IMR-90 (cell line): ENCODE measurements around the gene HTT. TPM values are rescaled to one million over a fixed set of nuclear protein-coding genes. Genes with fewer than 3 reads are reported as not detected.

Experiments used
- ATAC-seq: fragments of 200-7000 bp; cut with Tn5 transposase; 2 replicates; pipeline ENCODE4 v1.9.1; 2020; ENCODE audit warnings: low read depth, mild to moderate bottlenecking, moderate library complexity
- BruUV-seq: library from RNA; stranded (reverse); fragments of 400-500 nt; replicated peaks from 2 replicates; lab custom pipeline; 2021; lab: Mats Ljungman, UMichigan
- CTCF ChIA-PET: fragments of 300-600 bp; formaldehyde crosslinking; extraction: SDS; loops from one replicate; lab custom pipeline; 2021; ENCODE audit warnings: antibody characterized with exemption; lab: Yijun Ruan, JAX
- POLR2A ChIA-PET: fragments of 300-600 bp; sonication (Branson Sonifier 250); formaldehyde crosslinking; loops from one replicate; lab custom pipeline; 2022; ENCODE audit warnings: antibody characterized with exemption; ENCODE audit not compliant: unreplicated experiment; lab: Charles Lee
- DNase-seq: peaks from one replicate; pipeline ENCODE4 v3.0.0; 2013
- H2AFZ ChIP-seq: replicated peaks from 2 replicates; pipeline ENCODE3; 2013; ENCODE audit warnings: low read length, mild to moderate bottlenecking; ENCODE audit not compliant: poor library complexity
- H2AK5ac ChIP-seq: 2 replicates; pipeline ENCODE4 v1.6.1; 2013; ENCODE audit warnings: low read depth, low read length, inconsistent platforms
- H2AK9ac ChIP-seq: replicated peaks from 2 replicates; pipeline ENCODE3; 2013; ENCODE audit warnings: mild to moderate bottlenecking, low read depth, low read length, moderate library complexity; ENCODE audit not compliant: poor library complexity
- H2BK120ac ChIP-seq: 2 replicates; pipeline ENCODE4 v1.6.1; 2013; ENCODE audit warnings: low read depth, low read length, inconsistent platforms
- H2BK15ac ChIP-seq: 3 replicates; pipeline ENCODE4 v1.6.1; 2013; ENCODE audit warnings: low read depth, low read length, inconsistent platforms
- H2BK20ac ChIP-seq: 2 replicates; pipeline ENCODE4 v1.6.1; 2013; ENCODE audit warnings: low read depth, mild to moderate bottlenecking, inconsistent platforms, low read length, moderate library complexity
- H2BK5ac ChIP-seq: 2 replicates; pipeline ENCODE4 v1.6.1; 2013; ENCODE audit warnings: mild to moderate bottlenecking, low read depth, low read length, inconsistent platforms; ENCODE audit not compliant: poor library complexity, severe bottlenecking
- H3K14ac ChIP-seq: replicated peaks from 2 replicates; pipeline ENCODE4 v1.6.1; 2013; ENCODE audit warnings: low read depth, low read length, inconsistent platforms
- H3K18ac ChIP-seq: 2 replicates; pipeline ENCODE4 v1.6.1; 2013; ENCODE audit warnings: low read depth, low read length, control low read depth
- H3K23ac ChIP-seq: 2 replicates; pipeline ENCODE4 v1.6.1; 2013; ENCODE audit warnings: low read depth, low read length, inconsistent platforms
- H3K27ac ChIP-seq: 2 replicates; pipeline ENCODE4 v1.5.1; 2013; ENCODE audit warnings: mild to moderate bottlenecking, control low read depth, low read length; ENCODE audit not compliant: insufficient read depth
- H3K27me3 ChIP-seq: 2 replicates; pipeline ENCODE4 v1.6.1; 2013; ENCODE audit warnings: low read length; ENCODE audit not compliant: control insufficient read depth, insufficient read depth
- H3K36me3 ChIP-seq: 2 replicates; pipeline ENCODE4 v1.6.1; 2013; ENCODE audit warnings: low read length, mixed read lengths; ENCODE audit not compliant: control insufficient read depth, insufficient read depth
- H3K4ac ChIP-seq: 2 replicates; pipeline ENCODE4 v1.6.1; 2013; ENCODE audit warnings: low read depth, low read length, inconsistent platforms
- H3K4me1 ChIP-seq: 2 replicates; pipeline ENCODE4 v1.6.1; 2013; ENCODE audit warnings: low read length, mixed read lengths; ENCODE audit not compliant: control insufficient read depth, insufficient read depth
- H3K4me2 ChIP-seq: 2 replicates; pipeline ENCODE4 v1.6.1; 2013; ENCODE audit warnings: low read depth, mild to moderate bottlenecking, control low read depth, low read length, moderate library complexity
- H3K4me3 ChIP-seq: 2 replicates; pipeline ENCODE4 v1.5.1; 2013; ENCODE audit warnings: low read depth, mild to moderate bottlenecking, control low read depth, low read length, moderate library complexity; ENCODE audit not compliant: insufficient read depth
- H3K56ac ChIP-seq: 2 replicates; pipeline ENCODE4 v1.6.1; 2013; ENCODE audit warnings: low read length, inconsistent platforms; ENCODE audit not compliant: insufficient read depth; ENCODE audit errors: extremely low read depth
- H3K79me1 ChIP-seq, 2 experiments: 2 replicates each; pipeline ENCODE4 v1.6.1; 2013; ENCODE audit warnings: low read length in 2 of 2, inconsistent platforms in 1 of 2, low read depth in 1 of 2
- H3K9ac ChIP-seq: 2 replicates; pipeline ENCODE4 v1.6.1; 2013; ENCODE audit warnings: low read depth, low read length, control low read depth
- H3K9me1 ChIP-seq: 2 replicates; pipeline ENCODE4 v1.6.1; 2013; ENCODE audit warnings: low read length, inconsistent platforms; ENCODE audit not compliant: insufficient read depth
- H3K9me3 ChIP-seq: 2 replicates; pipeline ENCODE4 v1.6.1; 2013; ENCODE audit warnings: low read length; ENCODE audit not compliant: control insufficient read depth, insufficient read depth
- H4K20me1 ChIP-seq: 2 replicates; pipeline ENCODE4 v1.6.1; 2013; ENCODE audit warnings: low read length, inconsistent platforms; ENCODE audit not compliant: insufficient read depth
- H4K5ac ChIP-seq: 2 replicates; pipeline ENCODE4 v1.6.1; 2013; ENCODE audit warnings: mild to moderate bottlenecking, low read depth, low read length, control low read depth
- H4K8ac ChIP-seq, 2 experiments: 2 replicates each; pipeline ENCODE4 v1.6.1; 2013; ENCODE audit warnings: low read depth in 2 of 2, low read length in 2 of 2, control low read depth in 1 of 2, inconsistent platforms in 1 of 2
- H4K91ac ChIP-seq: 2 replicates; pipeline ENCODE4 v1.6.1; 2013; ENCODE audit warnings: low read depth, low read length, inconsistent platforms; ENCODE audit not compliant: insufficient read depth
- FOS ChIP-seq: fragments of 150-350 bp; IDR thresholded peaks from 2 replicates; pipeline ENCODE4 v1.6.1; 2016; ENCODE audit warnings: low read depth, low read length
- RAD21 ChIP-seq: IDR thresholded peaks from 2 replicates; pipeline ENCODE4 v1.6.1; 2012; ENCODE audit warnings: low read length, improper control_type of control experiment
- WGBS, 2 experiments: methylation state at CpG; one replicate each; pipeline versions ENCODE4 v1.1.5 to v1.1.7; 2013; ENCODE audit warnings: missing lambda C conversion rate in 2 of 2; ENCODE audit not compliant: insufficient read length in 1 of 2; ENCODE audit errors: extremely low coverage in 2 of 2; 5-methylcytosine and 5-hydroxymethylcytosine counted together
- dilution Hi-C: fragments of 300-500 bp; cut with HindIII; formaldehyde crosslinking; loops from one replicate; pipeline ENCODE4 v1.14.3; 2018; ENCODE audit warnings: low sequenced_read_pairs; ENCODE audit not compliant: unreplicated experiment
- in situ Hi-C: fragments of 300-500 bp; cut with MboI; formaldehyde crosslinking; loops from 3 replicates; pipeline ENCODE4 v1.14.3; 2019; ENCODE audit warnings: low sequenced_read_pairs, inconsistent platforms, mixed read lengths
- intact Hi-C: fragments of 100-400 bp; cut with micrococcal nuclease; formaldehyde crosslinking; loops from 2 replicates; pipeline ENCODE4 v1.10.0; 2022
- polyA plus RNA-seq, 3 experiments: library from polyadenylated mRNA; depleted of rRNA; stranded (reverse); fragments of >200 nt; gene quantifications; 2 replicates each; pipeline ENCODE4 v1.2.3, GENCODE V29; 2012; ENCODE audit warnings: low replicate concordance in 1 of 3
- total RNA-seq: library from RNA; depleted of rRNA; stranded (reverse); fragments of >200 nt; gene quantifications from 2 replicates; pipeline ENCODE4 v1.2.3, GENCODE V29; 2012
- TF ChIP-seq, protein P1 (sequence below): conservative IDR thresholded peaks from 2 replicates; pipeline ENCODE4 v1.5.1; 2012; ENCODE audit warnings: mild to moderate bottlenecking, low read depth, low read length, improper control_type of control experiment
- TF ChIP-seq, protein P2 (sequence below): fragments of 150-350 bp; IDR thresholded peaks from 2 replicates; pipeline ENCODE4 v1.6.1; 2017; ENCODE audit warnings: mild to moderate bottlenecking, antibody characterized with exemption, low read length, low read depth

The HTT gene
- total and polyA plus RNA-seq, 2 of the 4 experiments (the other 2 are of a cell fraction) = 11.6 to 14.3 TPM

DNA sequence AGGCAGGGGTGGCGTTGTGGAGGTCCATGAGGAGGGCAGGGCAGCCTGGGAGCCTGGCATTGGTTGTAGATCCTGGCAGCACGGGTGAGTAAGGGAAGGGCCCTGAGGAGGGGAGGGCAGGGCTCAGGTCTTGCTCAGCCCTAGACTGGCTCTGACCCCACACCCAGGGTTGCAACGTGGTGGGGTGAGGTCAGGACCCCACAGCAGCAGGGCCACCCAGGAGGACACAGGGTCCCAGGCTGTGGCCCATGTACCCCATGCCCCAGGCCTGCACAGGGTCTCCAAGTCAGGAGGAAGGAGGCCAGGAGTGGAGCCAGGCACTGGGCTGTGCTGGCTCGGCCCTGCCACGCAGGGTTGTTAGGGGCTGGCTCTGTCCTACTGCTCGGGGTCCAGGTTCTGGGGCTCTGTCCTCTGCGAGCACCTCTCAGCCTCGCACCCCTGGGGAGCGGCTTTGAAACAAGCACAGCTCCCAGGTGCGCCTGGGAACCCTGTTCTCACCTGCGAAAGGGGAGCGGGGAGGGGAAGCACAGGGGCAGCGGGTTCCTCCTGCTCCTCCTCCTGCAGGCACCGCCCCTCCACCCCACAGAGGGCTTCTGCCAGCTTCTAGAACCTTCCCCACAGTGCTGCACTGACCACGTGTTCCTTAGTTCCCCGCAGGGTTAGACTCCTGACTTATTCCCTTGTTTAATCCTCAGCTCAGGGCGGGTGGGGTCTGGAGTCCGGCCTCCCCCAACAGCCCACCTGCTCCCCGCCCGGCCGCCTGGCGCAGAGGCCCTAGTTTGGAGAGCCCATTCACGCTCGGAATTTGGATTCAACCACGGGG is 194.8 kb downstream of the HTT start:
- Histone ChIP-seq H3K4me1 (no peaks in the 10 kb centered on the region), H2BK5ac (no peak overlapping the region), H4K8ac (no peak overlapping the region), H3K14ac (no peak overlapping the region), H3K9me1 (no peaks in the 10 kb centered on the region), H2AFZ (peak overlapping the region; percentile 0), H2BK20ac (no peak overlapping the region), H3K23ac (no peak overlapping the region), H2BK15ac (no peak overlapping the region), H3K4ac (no peak overlapping the region), H3K9ac (no peak overlapping the region), H3K56ac (no peak overlapping the region), H3K18ac (no peak overlapping the region), H4K91ac (no peak overlapping the region), H2AK5ac (no peak overlapping the region), H3K4me2 (no peak overlapping the region), H2AK9ac (no peak overlapping the region), H2BK120ac (no peak overlapping the region), H4K20me1 (no peaks in the 10 kb centered on the region), H4K5ac (no peak overlapping the region), H3K27ac (no peak overlapping the region), H3K79me1 (no peaks in the 10 kb centered on the region), H3K36me3 (no peaks in the 10 kb centered on the region), H3K4me3 (no peak overlapping the region), H3K9me3 (no peaks in the 10 kb centered on the region), H3K27me3 (peaks cover 14% of the 10 kb centered on the region)
- CTCF ChIA-PET = no interaction called here
- dilution Hi-C loops = no loop called here
- intact Hi-C loops = no loop called here
- no TSS peak for BruUV-seq
- POLR2A ChIA-PET = no interaction called here
- in situ Hi-C loops = no loop called here
- no peak for DNase-seq
- WGBS, 2 experiments = 81% methylated on average over 5 of the region's 25 CpGs; no CpG with 5 or more reads in 1 of the 2 experiments
- TF ChIP-seq, protein P1, sequence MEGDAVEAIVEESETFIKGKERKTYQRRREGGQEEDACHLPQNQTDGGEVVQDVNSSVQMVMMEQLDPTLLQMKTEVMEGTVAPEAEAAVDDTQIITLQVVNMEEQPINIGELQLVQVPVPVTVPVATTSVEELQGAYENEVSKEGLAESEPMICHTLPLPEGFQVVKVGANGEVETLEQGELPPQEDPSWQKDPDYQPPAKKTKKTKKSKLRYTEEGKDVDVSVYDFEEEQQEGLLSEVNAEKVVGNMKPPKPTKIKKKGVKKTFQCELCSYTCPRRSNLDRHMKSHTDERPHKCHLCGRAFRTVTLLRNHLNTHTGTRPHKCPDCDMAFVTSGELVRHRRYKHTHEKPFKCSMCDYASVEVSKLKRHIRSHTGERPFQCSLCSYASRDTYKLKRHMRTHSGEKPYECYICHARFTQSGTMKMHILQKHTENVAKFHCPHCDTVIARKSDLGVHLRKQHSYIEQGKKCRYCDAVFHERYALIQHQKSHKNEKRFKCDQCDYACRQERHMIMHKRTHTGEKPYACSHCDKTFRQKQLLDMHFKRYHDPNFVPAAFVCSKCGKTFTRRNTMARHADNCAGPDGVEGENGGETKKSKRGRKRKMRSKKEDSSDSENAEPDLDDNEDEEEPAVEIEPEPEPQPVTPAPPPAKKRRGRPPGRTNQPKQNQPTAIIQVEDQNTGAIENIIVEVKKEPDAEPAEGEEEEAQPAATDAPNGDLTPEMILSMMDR = no peak
- TF ChIP-seq RAD21 (no peak), FOS (no peak)
- TF ChIP-seq, protein P2, sequence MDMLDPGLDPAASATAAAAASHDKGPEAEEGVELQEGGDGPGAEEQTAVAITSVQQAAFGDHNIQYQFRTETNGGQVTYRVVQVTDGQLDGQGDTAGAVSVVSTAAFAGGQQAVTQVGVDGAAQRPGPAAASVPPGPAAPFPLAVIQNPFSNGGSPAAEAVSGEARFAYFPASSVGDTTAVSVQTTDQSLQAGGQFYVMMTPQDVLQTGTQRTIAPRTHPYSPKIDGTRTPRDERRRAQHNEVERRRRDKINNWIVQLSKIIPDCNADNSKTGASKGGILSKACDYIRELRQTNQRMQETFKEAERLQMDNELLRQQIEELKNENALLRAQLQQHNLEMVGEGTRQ = no peak
- no peak for ATAC-seq
